ENCODE measurements around the gene KPNA1.

The KPNA1 gene

GRCh38 chr3:122476532-122476931, 38.2 kb downstream of the KPNA1 start:
- H3K27ac ChIP-seq, result no peak overlapping the region
- TF ChIP-seq ZFX (IDR thresholded peaks at IDR 0.05; ENCODE audit: borderline replicate concordance) (no peak), CTCF (IDR thresholded peaks at IDR 0.05) (no peak)

GRCh38 chr3:122475316-122475715, 39.4 kb downstream of the KPNA1 start:
- no peak overlapping the region for H3K27ac ChIP-seq
- no peak for TF ChIP-seq ZFX (IDR thresholded peaks at IDR 0.05; ENCODE audit: borderline replicate concordance)
- no peak for TF ChIP-seq CTCF (IDR thresholded peaks at IDR 0.05)

GRCh38 chr3:122469659-122470058, 45.1 kb downstream of the KPNA1 start:
- no peak overlapping the region for H3K27ac ChIP-seq
- no peak for TF ChIP-seq CTCF (IDR thresholded peaks at IDR 0.05)
- TF ChIP-seq ZFX (IDR thresholded peaks at IDR 0.05; ENCODE audit: borderline replicate concordance), result no peak

- no peak overlapping the region for H3K27ac ChIP-seq
- TF ChIP-seq CTCF (IDR thresholded peaks at IDR 0.05), result no peak
- no peak for TF ChIP-seq ZFX (IDR thresholded peaks at IDR 0.05; ENCODE audit: borderline replicate concordance)
Measured at GRCh38 chr3:122468896-122469533, 45.7 kb downstream of the KPNA1 start.

GRCh38 chr3:122466701-122467240, 48.0 kb downstream of the KPNA1 start:
- TF ChIP-seq ZFX (IDR thresholded peaks at IDR 0.05; ENCODE audit: borderline replicate concordance) (no peak), CTCF (IDR thresholded peaks at IDR 0.05) (no peak)

GRCh38 chr3:122464659-122465058, 50.1 kb downstream of the KPNA1 start:
- TF ChIP-seq ZFX (IDR thresholded peaks at IDR 0.05; ENCODE audit: borderline replicate concordance), result no peak
- TF ChIP-seq CTCF (IDR thresholded peaks at IDR 0.05), result no peak
- H3K27ac ChIP-seq, result no peak overlapping the region

More at GRCh38 chr3:122466701-122467240, 48.0 kb downstream of the KPNA1 start:
- no peak overlapping the region for H3K27ac ChIP-seq

GRCh38 chr3:122462406-122462805, 52.3 kb downstream of the KPNA1 start:
- no peak overlapping the region for H3K27ac ChIP-seq
- TF ChIP-seq ZFX (IDR thresholded peaks at IDR 0.05; ENCODE audit: borderline replicate concordance), result no peak
